AG08396 (cell line): ENCODE data around the gene TSPY9.
"Not testable (repeated sequence)": the region's sequence is repeated elsewhere in the genome, so short reads cannot be mapped to it uniquely, and the experiment has no call there.

ENCODE experiments used
- DNase-seq: peaks from one replicate; pipeline ENCODE4 v3.0.0; 2012; ENCODE audit warnings: low spot score, mixed read lengths

The TSPY9 gene

GRCh38 chrY:9486967-9487366 is at the start of gene TSPY9:
Gene TSPY9, plus strand, starts transcription at chrY:9487267. Its CDS starts 46 bp downstream, at chrY:9487313.
- DNase-seq: not testable (repeated sequence)

GRCh38 chrY:9466655-9467054 is 20.4 kb upstream of the TSPY9 start, which contains the start of gene TSPY1:
Gene TSPY1, plus strand, starts transcription at chrY:9466955. Its CDS starts 46 bp downstream, at chrY:9467001.
- not testable (repeated sequence) for DNase-seq

GRCh38 chrY:9504396-9504795 is 17.3 kb downstream of the TSPY9 start:
- not testable (repeated sequence) for DNase-seq

GRCh38 chrY:9516287-9516686 is 29.2 kb downstream of the TSPY9 start:
- not testable (repeated sequence) for DNase-seq

GRCh38 chrY:9527580-9527979 is 40.5 kb downstream of the TSPY9 start, which contains the start of gene TSPY10:
Gene TSPY10, plus strand, starts transcription at chrY:9527880. Its CDS starts 46 bp downstream, at chrY:9527926.
- not testable (repeated sequence) for DNase-seq
